ENCODE measurements around the gene TRAPPC8. TPM values are rescaled to one million over a fixed set of nuclear protein-coding genes. Genes with fewer than 3 reads are reported as not detected.

Gene TRAPPC8
- total RNA-seq, 1 donor from 2014 or later: 29.4 TPM

Other genes starting within 250 kb of the TRAPPC8 start
- gene SLC25A52, start 182.2 kb downstream of the TRAPPC8 start, total RNA-seq: not detected in 2 replicates
- 1.4 and 3.2 TPM in 2 replicates for gene RNF125, start 75.7 kb upstream of the TRAPPC8 start, total RNA-seq
- gene RNF138, start 148.7 kb upstream of the TRAPPC8 start, total RNA-seq: 18.6 and 19.4 TPM in 2 replicates
- gene MEP1B, start 246.9 kb upstream of the TRAPPC8 start, total RNA-seq: not detected in 2 replicates